Cardiac fibroblast (primary cell): ENCODE results near the gene VRK3.
A peak's percentile ranks its signal among the peaks of the same experiment; 100 is the strongest.
"Not testable (repeated sequence)": the region's sequence is repeated elsewhere in the genome, so short reads cannot be mapped to it uniquely, and the experiment has no call there.

Source experiments
- DNase-seq, 2 donors: peaks; one replicate each; pipeline versions ENCODE4 v3.0.0 to v3.0.0-alpha.2; 2010; ENCODE audit warnings: low read depth in 2 of 2
- H3K4me3 ChIP-seq, 2 donors: replicated peaks in 1 of 2; 1 replicate in 1 of 2; 2 replicates in 1 of 2; pipeline ENCODE4 v1.5.1; 2011; ENCODE audit warnings: low read depth in 2 of 2, low read length in 2 of 2, mild to moderate bottlenecking in 2 of 2, moderate library complexity in 1 of 2
- CTCF ChIP-seq: IDR thresholded peaks from one replicate; pipeline ENCODE4 v1.5.1; 2011; ENCODE audit warnings: low read depth, mild to moderate bottlenecking, low read length, inconsistent platforms

VRK3 gene

GRCh38 chr19:50058425-50058824, 33.3 kb upstream of the VRK3 start:
- no peak for TF ChIP-seq CTCF
- DNase-seq: no peak
- H3K4me3 ChIP-seq: no peak overlapping the region

GRCh38 chr19:50053119-50053518, 27.9 kb upstream of the VRK3 start:
- TF ChIP-seq CTCF: no peak
- no peak for DNase-seq
- H3K4me3 ChIP-seq: no peak overlapping the region

- DNase-seq: no peak
- H3K4me3 ChIP-seq: no peak overlapping the region
- no peak for TF ChIP-seq CTCF
Observed at GRCh38 chr19:50051964-50052363, 26.8 kb upstream of the VRK3 start.

- DNase-seq: not testable (repeated sequence)
- peak overlapping the region; percentile 58 to 62 for H3K4me3 ChIP-seq
Observed at GRCh38 chr19:50051228-50051895, 26.2 kb upstream of the VRK3 start.

GRCh38 chr19:50050406-50051227, 25.4 kb upstream of the VRK3 start:
- DNase-seq: peak; percentile 76 to 81
- no peak for TF ChIP-seq CTCF
- peak overlapping the region; percentile 58 to 62 for H3K4me3 ChIP-seq

GRCh38 chr19:50047671-50048070, 22.5 kb upstream of the VRK3 start:
- TF ChIP-seq CTCF: no peak
- DNase-seq: no peak
- H3K4me3 ChIP-seq: no peak overlapping the region

- no peak overlapping the region for H3K4me3 ChIP-seq
- DNase-seq: peak; percentile 13 to 28
- TF ChIP-seq CTCF: peak; percentile 57
Observed at GRCh38 chr19:50046649-50047503, 21.7 kb upstream of the VRK3 start.
